IPS DF 6.9 (cell line): ENCODE measurements around the gene C1QL2.

Experiments
- DNase-seq: peaks from one replicate; pipeline ENCODE4 v3.0.0-alpha.2; 2013; ENCODE audit warnings: low read depth, low spot score
- H3K27ac ChIP-seq: one replicate; pipeline ENCODE4 v1.5.1; 2013; ENCODE audit warnings: low read length, control low read depth
- H3K27me3 ChIP-seq: 2 replicates; pipeline ENCODE4 v1.6.1; 2013; ENCODE audit warnings: mild to moderate bottlenecking, low read length; ENCODE audit not compliant: control insufficient read depth, insufficient read depth
- H3K36me3 ChIP-seq: 2 replicates; pipeline ENCODE4 v1.6.1; 2013; ENCODE audit warnings: low read length; ENCODE audit not compliant: control insufficient read depth, insufficient read depth
- H3K4me1 ChIP-seq: 2 replicates; pipeline ENCODE4 v1.6.1; 2013; ENCODE audit warnings: low read length; ENCODE audit not compliant: control insufficient read depth, insufficient read depth
- H3K4me3 ChIP-seq: 2 replicates; pipeline ENCODE4 v1.5.1; 2013; ENCODE audit warnings: mild to moderate bottlenecking, low read length
- H3K9me3 ChIP-seq: 2 replicates; pipeline ENCODE4 v1.6.1; 2013; ENCODE audit warnings: low read length, inconsistent platforms; ENCODE audit not compliant: control insufficient read depth, insufficient read depth
- WGBS: extraction: QIAGEN DNeasy Blood & Tissue Kit; methylation state at CpG from one replicate; pipeline ENCODE4 v1.1.7; 2013; ENCODE audit warnings: mixed read lengths, missing lambda C conversion rate; ENCODE audit not compliant: insufficient read length, insufficient coverage; 5-methylcytosine and 5-hydroxymethylcytosine counted together

Gene C1QL2

GRCh38 chr2:119160361-119160990 lies 1.9 kb upstream of the C1QL2 start:
- Histone ChIP-seq H3K4me1 (peaks cover 5% of the 10 kb centered on the region), H3K27me3 (peaks cover 27% of the 10 kb centered on the region), H3K27ac (no peak overlapping the region), H3K9me3 (no peaks in the 10 kb centered on the region), H3K4me3 (no peak overlapping the region), H3K36me3 (no peaks in the 10 kb centered on the region)
- no CpG with 5 or more reads among the region's 9 CpGs for WGBS
- DNase-seq: no peak

- Histone ChIP-seq H3K27me3 (peaks cover 27% of the 10 kb centered on the region), H3K4me3 (peak overlapping the region; percentile 33; the same call in 1 of the 2 replicates)
These were observed 570 bp downstream of the C1QL2 start for GRCh38 chr2:119157850-119158511.

DNA sequence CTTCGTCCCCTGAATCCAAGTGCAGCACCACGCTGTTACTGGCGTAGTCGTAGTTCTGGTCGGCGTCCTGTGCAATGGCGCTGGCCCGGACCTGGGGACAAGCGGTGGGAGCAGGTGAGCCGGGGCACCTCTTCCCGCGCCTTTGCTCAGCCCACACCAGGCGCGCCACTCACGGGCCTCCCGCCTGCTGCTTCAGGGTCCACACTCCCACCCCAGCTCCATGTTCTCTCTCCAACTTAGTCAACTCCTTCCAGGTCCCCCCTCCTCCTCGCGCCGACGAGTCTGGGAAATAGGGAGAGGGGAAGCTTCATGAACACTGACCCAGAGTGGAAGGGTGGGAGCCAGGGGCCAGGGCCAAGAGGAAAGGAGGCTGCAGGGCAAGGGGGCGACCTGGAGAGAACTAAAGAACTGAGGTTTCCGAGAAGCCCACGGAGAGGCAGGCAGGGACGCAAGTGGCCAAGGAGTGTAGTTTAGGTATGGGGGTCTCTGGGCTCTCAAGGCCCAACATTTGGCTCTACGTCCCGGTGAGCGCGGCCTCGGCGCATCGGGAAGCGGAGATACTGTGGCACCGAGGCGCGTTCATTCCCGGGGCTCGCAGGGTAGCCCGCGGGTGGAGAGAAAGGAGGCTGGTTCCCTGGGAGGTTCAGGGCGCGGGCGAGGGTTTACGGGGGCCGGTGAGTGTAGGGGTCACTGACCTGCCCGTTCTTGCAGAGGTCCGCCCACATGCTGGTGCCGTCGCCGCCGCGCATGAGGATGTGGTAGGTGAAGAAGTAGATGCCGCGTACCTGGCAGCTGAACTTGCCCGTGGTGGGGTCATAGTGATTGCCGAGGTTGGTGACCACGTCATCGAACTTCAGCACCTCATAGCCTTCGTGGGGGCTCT lies 1.4 kb downstream of the C1QL2 start:
- peak overlapping the region; percentile 33; the same call in 1 of the 2 replicates for H3K4me3 ChIP-seq
- H3K36me3 ChIP-seq: no peaks in the 10 kb centered on the region
- no peaks in the 10 kb centered on the region for H3K9me3 ChIP-seq
- WGBS: no CpG with 5 or more reads among the region's 58 CpGs
- H3K27ac ChIP-seq: no peak overlapping the region
- peaks cover 6% of the 10 kb centered on the region for H3K4me1 ChIP-seq
- no peak for DNase-seq
- H3K27me3 ChIP-seq: peaks cover 27% of the 10 kb centered on the region

More at GRCh38 chr2:119157850-119158511, 570 bp downstream of the C1QL2 start:
- WGBS: no CpG with 5 or more reads among the region's 78 CpGs
- no peak for DNase-seq
- peaks cover 6% of the 10 kb centered on the region for H3K4me1 ChIP-seq
- H3K36me3 ChIP-seq: no peaks in the 10 kb centered on the region
- H3K9me3 ChIP-seq: no peaks in the 10 kb centered on the region
- H3K27ac ChIP-seq: no peak overlapping the region

GRCh38 chr2:119156105-119156890 lies 2.3 kb downstream of the C1QL2 start:
- H3K27me3 ChIP-seq: peaks cover 27% of the 10 kb centered on the region
- no peaks in the 10 kb centered on the region for H3K36me3 ChIP-seq
- no peak for DNase-seq
- H3K27ac ChIP-seq: no peak overlapping the region
- peak overlapping the region; percentile 33; the same call in 1 of the 2 replicates for H3K4me3 ChIP-seq
- H3K9me3 ChIP-seq: no peaks in the 10 kb centered on the region
- H3K4me1 ChIP-seq: peaks cover 6% of the 10 kb centered on the region
- no CpG with 5 or more reads among the region's 40 CpGs for WGBS

DNA sequence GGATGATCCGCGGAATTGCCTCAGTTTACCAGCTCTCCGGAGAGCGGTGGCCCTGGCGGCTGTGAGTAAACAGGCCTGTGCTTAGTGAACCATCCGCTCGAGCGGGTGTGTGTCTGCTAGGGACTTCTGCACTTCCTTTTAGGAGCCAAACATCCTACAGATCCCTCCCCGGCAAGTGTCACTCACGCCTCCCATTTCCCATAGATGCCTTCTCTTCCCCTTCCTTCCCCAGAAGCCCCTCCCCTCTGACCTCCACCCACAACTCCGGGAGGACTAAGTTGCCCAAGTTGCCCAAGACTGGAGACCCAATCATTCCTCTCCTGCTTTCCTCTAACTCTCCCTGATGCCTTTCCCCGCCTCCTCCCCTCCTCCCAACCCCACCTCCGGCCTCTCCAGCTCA lies 2.9 kb downstream of the C1QL2 start:
- no peak overlapping the region for H3K27ac ChIP-seq
- H3K9me3 ChIP-seq: no peaks in the 10 kb centered on the region
- H3K27me3 ChIP-seq: peaks cover 27% of the 10 kb centered on the region
- peaks cover 3% of the 10 kb centered on the region; the same call in 1 of the 2 replicates for H3K4me1 ChIP-seq
- DNase-seq: peak; percentile 95
- WGBS: no CpG with 5 or more reads among the region's 13 CpGs
- no peaks in the 10 kb centered on the region for H3K36me3 ChIP-seq
- peak overlapping the region; percentile 38; the same call in 1 of the 2 replicates for H3K4me3 ChIP-seq

DNA sequence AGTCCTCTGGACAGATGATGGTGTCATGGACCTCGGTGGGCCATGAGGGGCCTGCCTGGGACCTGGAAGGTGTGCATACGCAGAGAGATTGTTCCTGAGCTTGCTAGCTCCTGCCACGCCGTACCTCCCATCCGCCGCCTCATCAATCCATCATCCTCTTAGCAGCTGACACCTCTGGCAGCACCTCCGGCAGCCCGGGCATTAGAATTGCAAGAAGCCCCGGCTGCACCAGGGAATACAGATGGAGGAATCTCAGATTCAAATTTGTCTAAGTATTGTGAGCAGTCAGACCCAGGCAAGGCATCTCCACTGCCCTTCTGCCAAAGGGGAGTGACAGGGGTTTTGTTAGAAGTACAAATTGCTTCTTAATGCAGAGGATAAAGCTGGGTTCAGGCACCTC lies 4.5 kb downstream of the C1QL2 start:
- H3K4me3 ChIP-seq: no peak overlapping the region
- H3K4me1 ChIP-seq: peaks cover 3% of the 10 kb centered on the region; the same call in 1 of the 2 replicates
- no peaks in the 10 kb centered on the region for H3K9me3 ChIP-seq
- no peak for DNase-seq
- WGBS: no CpG with 5 or more reads among the region's 9 CpGs
- H3K27ac ChIP-seq: no peak overlapping the region
- no peaks in the 10 kb centered on the region for H3K36me3 ChIP-seq
- peaks cover 16% of the 10 kb centered on the region for H3K27me3 ChIP-seq

DNA sequence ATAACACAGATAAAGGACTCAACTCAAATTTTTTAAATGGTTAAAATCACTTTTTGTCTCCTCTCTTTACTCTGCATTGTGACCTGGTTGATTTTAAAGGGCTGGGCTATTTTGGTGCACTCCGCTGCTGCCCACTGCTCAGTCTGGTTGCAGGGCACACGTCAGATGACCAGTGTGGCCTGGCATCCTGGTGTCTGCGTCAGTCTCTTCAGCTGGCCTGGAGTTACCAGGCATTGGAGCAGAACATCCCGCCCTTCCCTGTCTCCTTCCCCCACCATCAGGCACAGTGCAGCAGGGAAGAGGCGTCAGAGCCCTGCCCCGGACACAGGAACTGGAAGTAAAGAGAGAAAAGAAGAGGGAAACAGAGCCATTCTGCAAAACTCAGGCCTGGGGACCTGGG lies 8.9 kb downstream of the C1QL2 start:
- Histone ChIP-seq H3K36me3 (no peaks in the 10 kb centered on the region), H3K9me3 (no peaks in the 10 kb centered on the region), H3K4me1 (peaks cover 3% of the 10 kb centered on the region; the same call in 1 of the 2 replicates), H3K27ac (no peak overlapping the region), H3K27me3 (no peaks in the 10 kb centered on the region), H3K4me3 (no peak overlapping the region)
- no CpG with 5 or more reads among the region's 6 CpGs for WGBS
- no peak for DNase-seq

DNA sequence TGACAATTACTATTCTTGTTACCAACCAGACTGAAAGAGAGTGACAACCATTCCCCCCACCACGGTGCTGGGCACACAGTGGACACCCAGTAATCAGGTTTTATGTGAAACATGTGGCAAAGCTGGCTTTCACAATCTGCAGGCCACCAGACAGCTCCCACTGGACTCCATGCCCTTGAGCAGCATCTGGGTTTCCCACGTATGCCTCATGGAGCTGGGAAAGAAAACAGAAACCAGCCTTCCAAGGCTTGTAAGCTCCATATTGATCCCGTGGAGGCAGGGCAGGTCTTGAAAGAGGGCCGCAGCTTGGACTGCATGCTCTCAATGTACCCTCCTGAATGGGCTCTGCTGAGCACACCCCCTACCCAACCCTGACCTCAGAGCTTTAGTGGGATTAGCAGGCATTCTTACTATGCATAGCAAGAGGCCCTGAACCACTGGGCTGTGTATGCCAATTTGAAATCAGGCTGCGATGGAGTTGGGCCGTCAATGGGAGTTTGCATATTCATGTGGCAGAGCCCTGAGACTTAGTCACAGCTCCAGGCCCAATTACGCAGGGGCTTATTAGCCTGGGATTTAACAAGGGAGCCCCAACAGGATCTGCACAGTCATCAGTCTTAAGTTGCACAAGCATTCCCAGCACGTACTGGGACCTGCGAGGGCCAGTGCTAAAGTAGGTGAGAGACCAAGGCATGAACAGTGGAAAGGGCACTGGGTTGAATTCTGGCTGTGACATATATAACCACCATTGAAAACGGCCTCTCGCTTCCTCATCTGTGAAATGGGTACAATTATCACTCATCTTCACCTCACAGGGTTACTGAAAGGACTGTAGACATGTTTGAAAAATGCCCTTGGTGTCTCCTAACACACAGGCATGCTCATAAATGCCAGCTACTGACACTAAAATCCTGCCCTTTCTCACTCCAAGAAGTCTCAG lies 10.5 kb downstream of the C1QL2 start:
- DNase-seq: no peak
- Histone ChIP-seq H3K27ac (no peak overlapping the region), H3K4me1 (peaks cover 2% of the 10 kb centered on the region; the same call in 1 of the 2 replicates), H3K27me3 (no peaks in the 10 kb centered on the region), H3K36me3 (no peaks in the 10 kb centered on the region), H3K4me3 (no peak overlapping the region), H3K9me3 (no peaks in the 10 kb centered on the region)
- WGBS: no CpG with 5 or more reads among the region's 11 CpGs

DNA sequence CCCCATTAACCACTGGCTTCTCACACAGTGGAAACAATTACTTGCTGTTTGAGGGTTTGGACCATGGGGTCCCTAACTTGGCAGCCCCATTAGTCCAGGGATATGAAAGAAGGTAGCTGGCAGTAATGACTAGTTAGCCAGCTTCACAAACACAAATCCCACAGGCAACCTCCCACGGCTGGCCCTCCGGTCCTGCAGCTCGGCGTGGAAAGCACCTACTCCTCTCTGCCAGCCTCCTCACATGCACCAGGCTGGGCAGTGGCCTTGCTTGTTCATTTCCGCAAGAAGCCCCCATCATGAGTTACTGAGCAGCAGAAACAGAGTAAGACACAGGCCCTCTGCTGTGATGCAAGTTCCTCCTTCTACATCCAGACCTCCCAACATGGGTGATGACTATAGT lies 13.7 kb downstream of the C1QL2 start:
- DNase-seq: no peak
- H3K27me3 ChIP-seq: no peaks in the 10 kb centered on the region
- H3K27ac ChIP-seq: no peak overlapping the region
- H3K4me1 ChIP-seq: peaks cover 2% of the 10 kb centered on the region; the same call in 1 of the 2 replicates
- no peaks in the 10 kb centered on the region for H3K36me3 ChIP-seq
- no peaks in the 10 kb centered on the region for H3K9me3 ChIP-seq
- H3K4me3 ChIP-seq: no peak overlapping the region
- no CpG with 5 or more reads among the region's 5 CpGs for WGBS
